SK-N-SH (cell line): ENCODE measurements around the gene TXNDC17. TPM values are rescaled to one million over a fixed set of nuclear protein-coding genes. Genes with fewer than 3 reads are reported as not detected.
A peak's percentile ranks its signal among the peaks of the same experiment; 100 is the strongest.

ENCODE experiments used
- CTCF ChIA-PET: fragments of 300-600, 350-600 bp; formaldehyde crosslinking; extraction: SDS; loops from one replicate; lab custom pipeline; 2021; lab: Yijun Ruan, JAX
- POLR2A ChIA-PET: fragments of 350-600 bp; sonication (Branson Sonifier 250); formaldehyde crosslinking; extraction: SDS; loops from one replicate; lab custom pipeline; 2020; ENCODE audit warnings: antibody characterized with exemption, inconsistent platforms; lab: Yijun Ruan, JAX
- DNase-seq: peaks from one replicate; pipeline ENCODE4 v3.0.0; 2012
- H2AFZ ChIP-seq: fragments of 200-600 bp; sonication (generic); 2 replicates; pipeline ENCODE4 v1.8.1; 2016; ENCODE audit warnings: antibody characterized with exemption, mild to moderate bottlenecking, low read depth
- H3F3A ChIP-seq: fragments of 200-600 bp; sonication (generic); replicated peaks from 2 replicates; pipeline ENCODE3; 2016; ENCODE audit warnings: antibody characterized with exemption, mild to moderate bottlenecking; ENCODE audit not compliant: insufficient read depth
- H3K27ac ChIP-seq, 2 experiments: fragments of 200-500 bp in 1 of 2; fragments of 200-600 bp in 1 of 2; sonication (Bioruptor generic) in 1 of 2; sonication (generic), shearing (Covaris generic) in 1 of 2; 2 replicates each; pipeline versions ENCODE4 v1.5.1 to v1.6.1; 2014 to 2016; ENCODE audit warnings: low read depth in 2 of 2, inconsistent platforms in 1 of 2, low read length in 1 of 2, mild to moderate bottlenecking in 1 of 2, mixed read lengths in 1 of 2
- H3K27me3 ChIP-seq: fragments of 200-600 bp; sonication (generic), shearing (Covaris generic); 2 replicates; pipeline ENCODE4 v1.6.1; 2016; ENCODE audit warnings: mixed run types; ENCODE audit not compliant: insufficient read depth
- H3K36me3 ChIP-seq, 2 experiments: fragments of 200-500 bp in 1 of 2; fragments of 200-600 bp in 1 of 2; sonication (Bioruptor generic) in 1 of 2; sonication (generic) in 1 of 2; replicated peaks in 1 of 2; 2 replicates each; pipeline versions ENCODE3 to v1.5.1; 2014 to 2016; ENCODE audit warnings: low read length in 1 of 2, mild to moderate bottlenecking in 1 of 2; ENCODE audit not compliant: insufficient read depth in 2 of 2, control insufficient read depth in 1 of 2
- H3K4me1 ChIP-seq, 2 experiments: fragments of 200-500 bp in 1 of 2; fragments of 200-600 bp in 1 of 2; sonication (Bioruptor generic) in 1 of 2; sonication (generic), shearing (Covaris generic) in 1 of 2; 2 replicates each; pipeline versions ENCODE4 v1.5.1 to v1.6.1; 2014 to 2016; ENCODE audit warnings: low read depth in 1 of 2, low read length in 1 of 2, mixed run types in 1 of 2; ENCODE audit not compliant: insufficient read depth in 2 of 2, control insufficient read depth in 1 of 2
- H3K4me2 ChIP-seq: fragments of 200-600 bp; sonication (generic), shearing (Covaris generic); 2 replicates; pipeline ENCODE4 v1.6.1; 2017; ENCODE audit warnings: mixed run types
- H3K4me3 ChIP-seq, 2 experiments: fragments of 200-500 bp in 1 of 2; fragments of 200-600 bp in 1 of 2; sonication (Bioruptor generic) in 1 of 2; sonication (generic), shearing (Covaris generic) in 1 of 2; 2 replicates each; pipeline versions ENCODE4 v1.5.1 to v1.8.1; 2014 to 2016; ENCODE audit warnings: low read depth in 2 of 2, inconsistent platforms in 1 of 2, low read length in 1 of 2, mild to moderate bottlenecking in 1 of 2, mixed read lengths in 1 of 2, moderate library complexity in 1 of 2
- H3K79me2 ChIP-seq: fragments of 200-600 bp; sonication (generic); 2 replicates; pipeline ENCODE4 v1.8.1; 2017; ENCODE audit warnings: mild to moderate bottlenecking; ENCODE audit not compliant: insufficient read depth
- H3K9ac ChIP-seq: fragments of 200-600 bp; sonication (generic); 2 replicates; pipeline ENCODE4 v1.6.1; 2017; ENCODE audit warnings: mixed run types
- H3K9me2 ChIP-seq: fragments of 200-600 bp; sonication (generic); 2 replicates; pipeline ENCODE4 v1.6.1; 2017; ENCODE audit warnings: mixed run types
- H3K9me3 ChIP-seq: fragments of 200-600 bp; sonication (generic); 2 replicates; pipeline ENCODE4 v1.6.1; 2017; ENCODE audit warnings: mixed run types, mild to moderate bottlenecking, moderate library complexity
- H4K20me1 ChIP-seq: fragments of 200-600 bp; sonication (generic); 2 replicates; pipeline ENCODE4 v1.6.1; 2017; ENCODE audit warnings: mild to moderate bottlenecking, mixed run types; ENCODE audit not compliant: insufficient read depth
- CHD2 ChIP-seq: fragments of 150-350 bp; IDR thresholded peaks from 2 replicates; pipeline ENCODE4 v1.6.1; 2018; ENCODE audit warnings: low read length; ENCODE audit not compliant: partially characterized antibody
- EZH2phosphoT487 ChIP-seq: fragments of 200-600 bp; sonication (generic); IDR thresholded peaks from 2 replicates; pipeline ENCODE4 v1.6.1; 2017; ENCODE audit warnings: low read depth, mixed run types, mild to moderate bottlenecking, antibody characterized with exemption, moderate library complexity, borderline replicate concordance
- FOSL2 ChIP-seq: IDR thresholded peaks from 2 replicates; pipeline ENCODE4 v1.4.0; 2012; ENCODE audit warnings: low read depth, mild to moderate bottlenecking, moderate library complexity, borderline replicate concordance
- FOXJ3 ChIP-seq: sonication (generic); formaldehyde crosslinking; IDR thresholded peaks from 2 replicates; pipeline ENCODE4 v1.5.1; 2020; ENCODE audit warnings: mild to moderate bottlenecking, missing genetic modification reagents
- GATA2 ChIP-seq: sonication (generic); formaldehyde crosslinking; IDR thresholded peaks from 2 replicates; pipeline ENCODE4 v1.5.0; 2020; ENCODE audit warnings: mild to moderate bottlenecking, missing genetic modification reagents
- MEF2A ChIP-seq: IDR thresholded peaks from 2 replicates; pipeline ENCODE4 v1.4.0; 2012; ENCODE audit warnings: low read depth, borderline replicate concordance
- NFIC ChIP-seq: IDR thresholded peaks from 2 replicates; pipeline ENCODE4 v1.4.0; 2012; ENCODE audit warnings: borderline replicate concordance
- RAD21 ChIP-seq: IDR thresholded peaks from 2 replicates; pipeline ENCODE4 v1.6.1; 2012; ENCODE audit warnings: mild to moderate bottlenecking, low read length
- USF1 ChIP-seq: IDR thresholded peaks from 2 replicates; pipeline ENCODE4 v1.4.0; 2012; ENCODE audit warnings: low read depth, borderline replicate concordance
- USF2 ChIP-seq: fragments of 150-350 bp; IDR thresholded peaks from 2 replicates; pipeline ENCODE4 v1.6.1; 2017; ENCODE audit warnings: antibody characterized with exemption, low read length, low read depth, borderline replicate concordance
- ZBTB33 ChIP-seq: IDR thresholded peaks from 2 replicates; pipeline ENCODE4 v1.4.0; 2012; ENCODE audit warnings: low read depth, borderline replicate concordance
- WGBS: methylation state at CpG from one replicate; pipeline ENCODE4 v1.1.6; 2017; ENCODE audit warnings: low lambda C conversion rate; 5-methylcytosine and 5-hydroxymethylcytosine counted together
- polyA plus RNA-seq, 3 experiments: library from polyadenylated mRNA; depleted of rRNA; stranded (reverse); fragments of >200 nt; gene quantifications; 2 replicates each; pipeline ENCODE4 v1.2.3, GENCODE V29; 2012
- TF ChIP-seq, protein P1 (sequence below): fragments of 200-600 bp; sonication (generic); IDR thresholded peaks from 2 replicates; pipeline ENCODE4 v1.6.1; 2017; ENCODE audit warnings: antibody characterized with exemption, mild to moderate bottlenecking, moderate library complexity

Gene TXNDC17
- polyA plus RNA-seq, 1 of the 3 experiments (the other 2 are of a cell fraction) = 644 TPM

DNA sequence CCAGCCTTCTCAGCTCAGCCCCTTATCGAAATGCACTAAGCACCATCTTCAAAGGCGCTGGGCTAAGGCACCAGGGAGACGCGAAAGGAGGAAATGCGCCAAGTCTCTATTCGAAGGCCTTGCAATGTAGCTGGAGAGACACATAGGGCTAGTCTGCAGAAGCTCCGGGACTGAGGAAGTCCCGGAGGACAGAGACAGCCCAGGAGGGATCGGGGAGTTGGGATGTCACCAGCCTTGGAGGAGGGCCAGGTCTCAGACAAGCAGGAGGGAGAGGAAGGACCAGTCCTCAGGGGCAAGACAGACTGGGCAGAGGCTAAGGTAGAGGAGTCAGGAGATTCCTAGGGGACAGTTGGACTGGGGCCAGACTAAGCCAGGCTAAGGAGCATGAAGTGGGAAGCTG is 19.2 kb downstream of the TXNDC17 start:
- H2AFZ ChIP-seq = no peak overlapping the region
- no peak overlapping the region for H3K27ac ChIP-seq
- ChIA-PET CTCF (interaction anchor here (0.8 to 1.5 kb wide), 2 partner anchors 86 to 187 kb away, joined by 3 read pairs; no protein-coding TSS in a partner anchor), POLR2A (no interaction called here)
- H3K4me3 ChIP-seq = no peak overlapping the region
- no peaks in the 10 kb centered on the region for H3K9me2 ChIP-seq
- DNase-seq = no peak
- H3K27me3 ChIP-seq = peaks cover 7% of the 10 kb centered on the region; the same call in 1 of the 2 replicates
- no peaks in the 10 kb centered on the region for H3F3A ChIP-seq
- no peaks in the 10 kb centered on the region for H3K36me3 ChIP-seq
- 54% methylated on average over 9 of the region's 9 CpGs for WGBS
- H4K20me1 ChIP-seq = no peaks in the 10 kb centered on the region
- peak overlapping the region; percentile 11; the same call in 1 of the 2 replicates for H3K4me2 ChIP-seq
- no peak overlapping the region for H3K9ac ChIP-seq
- no peaks in the 10 kb centered on the region for H3K79me2 ChIP-seq
- no peaks in the 10 kb centered on the region; a peak in 1 of 4 replicates for H3K4me1 ChIP-seq
- H3K9me3 ChIP-seq = no peaks in the 10 kb centered on the region
- TF ChIP-seq MEF2A (no peak), ZBTB33 (no peak), GATA2 (CRISPR knock-in tag) (no peak), USF2 (no peak), EZH2phosphoT487 (no peak), RAD21 (no peak), NFIC (no peak), FOXJ3 (CRISPR knock-in tag) (no peak), CHD2 (no peak), FOSL2 (no peak), USF1 (no peak)
- TF ChIP-seq, protein P1, sequence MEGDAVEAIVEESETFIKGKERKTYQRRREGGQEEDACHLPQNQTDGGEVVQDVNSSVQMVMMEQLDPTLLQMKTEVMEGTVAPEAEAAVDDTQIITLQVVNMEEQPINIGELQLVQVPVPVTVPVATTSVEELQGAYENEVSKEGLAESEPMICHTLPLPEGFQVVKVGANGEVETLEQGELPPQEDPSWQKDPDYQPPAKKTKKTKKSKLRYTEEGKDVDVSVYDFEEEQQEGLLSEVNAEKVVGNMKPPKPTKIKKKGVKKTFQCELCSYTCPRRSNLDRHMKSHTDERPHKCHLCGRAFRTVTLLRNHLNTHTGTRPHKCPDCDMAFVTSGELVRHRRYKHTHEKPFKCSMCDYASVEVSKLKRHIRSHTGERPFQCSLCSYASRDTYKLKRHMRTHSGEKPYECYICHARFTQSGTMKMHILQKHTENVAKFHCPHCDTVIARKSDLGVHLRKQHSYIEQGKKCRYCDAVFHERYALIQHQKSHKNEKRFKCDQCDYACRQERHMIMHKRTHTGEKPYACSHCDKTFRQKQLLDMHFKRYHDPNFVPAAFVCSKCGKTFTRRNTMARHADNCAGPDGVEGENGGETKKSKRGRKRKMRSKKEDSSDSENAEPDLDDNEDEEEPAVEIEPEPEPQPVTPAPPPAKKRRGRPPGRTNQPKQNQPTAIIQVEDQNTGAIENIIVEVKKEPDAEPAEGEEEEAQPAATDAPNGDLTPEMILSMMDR = no peak
